Esophagus squamous epithelium (tissue), 4 donors: Measurements from ENCODE around the gene NR5A2.

ENCODE experiments used
- CTCF ChIP-seq, 6 experiments: fragments of 450-650 bp in 4 of 6; fragments of 200-600 bp in 2 of 6; sonication (generic) in 2 of 6; IDR thresholded peaks; one replicate each; pipeline ENCODE4 v1.5.1; 2016 to 2019; ENCODE audit warnings: antibody characterized with exemption in 6 of 6, mild to moderate bottlenecking in 4 of 6, moderate library complexity in 4 of 6
- POLR2A ChIP-seq, 4 donors: fragments of 450-650 bp; IDR thresholded peaks; one replicate each; pipeline ENCODE4 v1.6.1; 2017; ENCODE audit warnings: antibody characterized with exemption in 4 of 4, mild to moderate bottlenecking in 4 of 4, moderate library complexity in 3 of 4

- TF ChIP-seq CTCF (IDR thresholded peaks at IDR 0.05) (no peak), POLR2A (IDR thresholded peaks at IDR 0.05) (no peak)
Observed at GRCh38 chr1:200179781-200180160, 152.3 kb downstream of the NR5A2 start.
